Omental fat pad (tissue), 4 donors: ENCODE results near the gene SENP6. TPM values are rescaled to one million over a fixed set of nuclear protein-coding genes. Genes with fewer than 3 reads are reported as not detected.

Source experiments
- ATAC-seq: fragments of 150-250 bp; one replicate; pipeline ENCODE4 v1.9.1; 2016; ENCODE audit warnings: mild to moderate bottlenecking, moderate library complexity; ENCODE audit not compliant: low FRiP score
- DNase-seq: peaks from one replicate; pipeline ENCODE4 v3.0.0-alpha.2; 2019; ENCODE audit warnings: low spot score
- CTCF ChIP-seq, 3 donors: fragments of 450-650 bp; IDR thresholded peaks; one replicate each; pipeline ENCODE4 v1.5.1; 2016 to 2017; ENCODE audit warnings: antibody characterized with exemption in 3 of 3, mild to moderate bottlenecking in 3 of 3, moderate library complexity in 2 of 3
- total RNA-seq, 4 donors: library from RNA; depleted of rRNA; stranded (reverse); fragments of >200 nt; gene quantifications; one replicate each; pipeline ENCODE4 v1.1.0, GENCODE V29; 2016

The SENP6 gene
- total RNA-seq, 4 donors from 2014 or later, result 88.2 to 134 (median 110) TPM

- no peak for DNase-seq
- no peak for TF ChIP-seq CTCF (IDR thresholded peaks at IDR 0.05)
- ATAC-seq, result no peak
Observed at GRCh38 chr6:75619230-75619899, 17.7 kb downstream of the SENP6 start.

GRCh38 chr6:75620381-75621304 lies 19.0 kb downstream of the SENP6 start:
- ATAC-seq (peak; percentile 48), DNase-seq (no peak)
- no peak for TF ChIP-seq CTCF (IDR thresholded peaks at IDR 0.05)

GRCh38 chr6:75621846-75622245 lies 20.2 kb downstream of the SENP6 start:
- TF ChIP-seq CTCF (IDR thresholded peaks at IDR 0.05), result no peak
- ATAC-seq (no peak), DNase-seq (no peak)

GRCh38 chr6:75623491-75623890 lies 21.8 kb downstream of the SENP6 start:
- TF ChIP-seq CTCF (IDR thresholded peaks at IDR 0.05), result no peak

GRCh38 chr6:75624335-75624734 lies 22.7 kb downstream of the SENP6 start:
- no peak for ATAC-seq
- DNase-seq, result no peak
- TF ChIP-seq CTCF (IDR thresholded peaks at IDR 0.05), result no peak

More at GRCh38 chr6:75623491-75623890, 21.8 kb downstream of the SENP6 start:
- DNase-seq (no peak), ATAC-seq (no peak)

GRCh38 chr6:75624988-75625387 lies 23.3 kb downstream of the SENP6 start:
- TF ChIP-seq CTCF (IDR thresholded peaks at IDR 0.05), result no peak
- DNase-seq, result no peak
- no peak for ATAC-seq
